Stromal cell of bone marrow (primary cell): Measurements from ENCODE around the gene SCRT2.
A peak's percentile ranks its signal among the peaks of the same experiment; 100 is the strongest.
"Not testable (repeated sequence)": the region's sequence is repeated elsewhere in the genome, so short reads cannot be mapped to it uniquely, and the experiment has no call there.

Experiments used
- DNase-seq: peaks from one replicate; pipeline ENCODE4 v3.0.0-alpha.2; 2012; ENCODE audit warnings: low read depth

The SCRT2 gene

GRCh38 chr20:675453-676314 is at the start of gene SCRT2:
TSS of gene SCRT2 (minus strand) at chr20:675802. CDS start at chr20:675601, 201 bp downstream.
- peak; percentile 55 for DNase-seq

GRCh38 chr20:724797-725196 is 49.2 kb upstream of the SCRT2 start:
- DNase-seq, result not testable (repeated sequence)

GRCh38 chr20:723756-724155 is 48.2 kb upstream of the SCRT2 start:
- no peak for DNase-seq

- DNase-seq, result no peak
These were observed 47.4 kb upstream of the SCRT2 start for GRCh38 chr20:722822-723644.

GRCh38 chr20:721876-722275 is 46.3 kb upstream of the SCRT2 start:
- no peak for DNase-seq

GRCh38 chr20:719816-720215 is 44.2 kb upstream of the SCRT2 start:
- no peak for DNase-seq

GRCh38 chr20:719068-719467 is 43.5 kb upstream of the SCRT2 start:
- DNase-seq, result no peak

GRCh38 chr20:717832-718231 is 42.2 kb upstream of the SCRT2 start:
- DNase-seq, result no peak

- no peak for DNase-seq
These were observed 41.7 kb upstream of the SCRT2 start for GRCh38 chr20:717271-717670.

- DNase-seq, result no peak
These were observed 38.9 kb upstream of the SCRT2 start for GRCh38 chr20:714453-714852.

GRCh38 chr20:711576-711975 is 36.0 kb upstream of the SCRT2 start:
- DNase-seq, result no peak

GRCh38 chr20:710780-711450 is 35.3 kb upstream of the SCRT2 start:
- DNase-seq, result no peak

- DNase-seq, result no peak
These were observed 34.6 kb upstream of the SCRT2 start for GRCh38 chr20:709991-710779.

GRCh38 chr20:709423-709822 is 33.8 kb upstream of the SCRT2 start:
- DNase-seq, result no peak

- no peak for DNase-seq
These were observed 33.4 kb upstream of the SCRT2 start for GRCh38 chr20:708956-709355.

GRCh38 chr20:707451-708110 is 32.0 kb upstream of the SCRT2 start:
- DNase-seq, result no peak

- DNase-seq, result no peak
These were observed 30.8 kb upstream of the SCRT2 start for GRCh38 chr20:706366-706885.

GRCh38 chr20:704726-705125 is 29.1 kb upstream of the SCRT2 start:
- no peak for DNase-seq

- DNase-seq, result no peak
These were observed 27.8 kb upstream of the SCRT2 start for GRCh38 chr20:703426-703825.

GRCh38 chr20:703006-703405 is 27.4 kb upstream of the SCRT2 start:
- DNase-seq, result no peak
